Ovary (tissue), 3 donors: ENCODE measurements around the gene SNX32.

Source experiments
- POLR2A ChIP-seq: fragments of 450-650 bp; IDR thresholded peaks from one replicate; pipeline ENCODE4 v1.6.1; 2017; ENCODE audit warnings: antibody characterized with exemption, mild to moderate bottlenecking, moderate library complexity
- TF ChIP-seq, protein P1 (sequence below), 3 donors: fragments of 450-650 bp in 2 of 3; fragments of 200-600 bp in 1 of 3; IDR thresholded peaks; one replicate each; pipeline versions ENCODE4 v1.5.1 to v1.8.0; 2016 to 2022; ENCODE audit warnings: antibody characterized with exemption in 3 of 3, mild to moderate bottlenecking in 1 of 3
- donor health status: DM: no; HTN: no; CAD: no.

DNA sequence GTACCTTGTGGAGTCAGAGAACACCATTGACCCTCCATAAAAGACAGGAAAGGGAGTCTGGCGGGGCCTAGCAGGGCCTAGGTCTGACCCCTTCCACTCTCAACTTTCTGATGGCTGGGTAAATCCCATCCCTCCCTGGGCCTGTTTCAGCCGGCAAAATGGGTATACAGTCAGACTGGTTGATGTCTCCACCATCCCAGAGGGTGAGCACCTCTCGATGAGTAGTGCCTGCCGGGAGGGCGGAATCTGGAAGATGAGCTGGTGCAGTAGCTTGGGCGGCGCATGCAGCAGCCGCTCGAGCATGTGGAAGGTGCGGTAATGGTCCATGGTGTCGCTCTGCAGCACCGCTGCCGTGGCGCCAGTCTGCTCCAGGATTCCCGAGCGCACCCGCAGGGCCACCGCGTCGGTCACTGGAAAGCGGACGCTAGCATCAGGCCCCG, 54.0 kb downstream of the SNX32 start:
- TF ChIP-seq, protein P1, sequence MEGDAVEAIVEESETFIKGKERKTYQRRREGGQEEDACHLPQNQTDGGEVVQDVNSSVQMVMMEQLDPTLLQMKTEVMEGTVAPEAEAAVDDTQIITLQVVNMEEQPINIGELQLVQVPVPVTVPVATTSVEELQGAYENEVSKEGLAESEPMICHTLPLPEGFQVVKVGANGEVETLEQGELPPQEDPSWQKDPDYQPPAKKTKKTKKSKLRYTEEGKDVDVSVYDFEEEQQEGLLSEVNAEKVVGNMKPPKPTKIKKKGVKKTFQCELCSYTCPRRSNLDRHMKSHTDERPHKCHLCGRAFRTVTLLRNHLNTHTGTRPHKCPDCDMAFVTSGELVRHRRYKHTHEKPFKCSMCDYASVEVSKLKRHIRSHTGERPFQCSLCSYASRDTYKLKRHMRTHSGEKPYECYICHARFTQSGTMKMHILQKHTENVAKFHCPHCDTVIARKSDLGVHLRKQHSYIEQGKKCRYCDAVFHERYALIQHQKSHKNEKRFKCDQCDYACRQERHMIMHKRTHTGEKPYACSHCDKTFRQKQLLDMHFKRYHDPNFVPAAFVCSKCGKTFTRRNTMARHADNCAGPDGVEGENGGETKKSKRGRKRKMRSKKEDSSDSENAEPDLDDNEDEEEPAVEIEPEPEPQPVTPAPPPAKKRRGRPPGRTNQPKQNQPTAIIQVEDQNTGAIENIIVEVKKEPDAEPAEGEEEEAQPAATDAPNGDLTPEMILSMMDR (IDR thresholded peaks at IDR 0.05): no peak
- TF ChIP-seq POLR2A: no peak
